Rectal smooth muscle tissue (tissue), 1 donor: ENCODE measurements around the gene GGTLC2.

ENCODE experiments used
- H3K27ac ChIP-seq: one replicate; pipeline ENCODE4 v1.7.0; 2013; ENCODE audit warnings: low read depth, low read length, inconsistent platforms
- H3K27me3 ChIP-seq: one replicate; pipeline ENCODE4 v1.7.0; 2013; ENCODE audit warnings: low read length; ENCODE audit not compliant: control insufficient read depth, insufficient read depth
- H3K36me3 ChIP-seq: one replicate; pipeline ENCODE4 v1.7.0; 2013; ENCODE audit warnings: low read length; ENCODE audit not compliant: control insufficient read depth, insufficient read depth
- H3K4me1 ChIP-seq: one replicate; pipeline ENCODE4 v1.7.0; 2013; ENCODE audit warnings: low read length; ENCODE audit not compliant: control insufficient read depth, insufficient read depth
- H3K4me3 ChIP-seq: one replicate; pipeline ENCODE4 v1.7.0; 2013; ENCODE audit warnings: low read length
- H3K9ac ChIP-seq: one replicate; pipeline ENCODE4 v1.7.0; 2013; ENCODE audit warnings: low read length

GGTLC2 gene

DNA sequence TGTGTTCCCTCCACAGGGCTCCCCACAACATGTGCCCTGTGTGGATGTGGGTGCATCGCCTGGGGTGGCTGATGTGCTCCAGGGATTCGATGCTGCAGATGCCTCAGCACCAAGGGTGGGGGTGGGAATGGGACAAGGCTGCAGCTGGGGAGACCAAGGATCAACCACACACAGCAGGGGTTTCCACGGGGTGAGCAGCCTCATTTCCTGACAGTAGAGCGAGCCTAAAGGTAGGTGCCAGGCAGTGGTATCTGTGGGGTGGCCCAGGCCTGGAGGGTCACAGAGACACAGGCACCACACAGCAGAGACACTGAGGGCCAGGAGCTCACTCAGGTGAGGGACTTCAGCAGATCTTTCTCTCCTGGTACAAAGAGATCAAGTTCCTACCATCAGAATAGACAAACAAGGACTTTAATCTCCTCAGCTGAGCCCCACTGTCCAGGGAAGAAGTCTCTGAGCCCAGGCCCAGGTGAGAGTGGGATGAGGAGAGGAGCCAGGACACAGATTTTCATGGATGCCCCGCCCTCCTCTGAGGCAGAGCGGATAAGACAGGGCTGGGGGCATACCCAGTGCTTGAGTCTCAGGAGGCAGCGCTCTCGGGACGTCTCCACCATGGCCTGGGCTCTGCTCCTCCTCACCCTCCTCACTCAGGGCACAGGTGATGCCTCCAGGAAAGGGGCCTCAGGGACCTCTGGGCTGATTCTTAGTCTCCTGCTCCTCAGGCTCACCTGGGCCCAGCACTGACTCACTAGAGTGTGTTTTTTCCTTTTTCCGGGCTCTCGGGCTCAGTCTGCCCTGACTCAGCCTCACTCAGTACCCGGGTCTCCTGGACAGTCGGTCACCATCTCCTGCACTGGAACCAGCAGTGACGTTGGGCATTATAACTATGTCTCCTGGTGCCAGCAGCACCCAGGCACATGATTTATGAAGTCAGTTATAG is 19.7 kb downstream of the GGTLC2 start:
- H3K27me3 ChIP-seq: no peaks in the 10 kb centered on the region
- no peaks in the 10 kb centered on the region for H3K36me3 ChIP-seq
- H3K27ac ChIP-seq: no peak overlapping the region
- H3K4me1 ChIP-seq: no peaks in the 10 kb centered on the region
- no peak overlapping the region for H3K4me3 ChIP-seq
- H3K9ac ChIP-seq: no peak overlapping the region

DNA sequence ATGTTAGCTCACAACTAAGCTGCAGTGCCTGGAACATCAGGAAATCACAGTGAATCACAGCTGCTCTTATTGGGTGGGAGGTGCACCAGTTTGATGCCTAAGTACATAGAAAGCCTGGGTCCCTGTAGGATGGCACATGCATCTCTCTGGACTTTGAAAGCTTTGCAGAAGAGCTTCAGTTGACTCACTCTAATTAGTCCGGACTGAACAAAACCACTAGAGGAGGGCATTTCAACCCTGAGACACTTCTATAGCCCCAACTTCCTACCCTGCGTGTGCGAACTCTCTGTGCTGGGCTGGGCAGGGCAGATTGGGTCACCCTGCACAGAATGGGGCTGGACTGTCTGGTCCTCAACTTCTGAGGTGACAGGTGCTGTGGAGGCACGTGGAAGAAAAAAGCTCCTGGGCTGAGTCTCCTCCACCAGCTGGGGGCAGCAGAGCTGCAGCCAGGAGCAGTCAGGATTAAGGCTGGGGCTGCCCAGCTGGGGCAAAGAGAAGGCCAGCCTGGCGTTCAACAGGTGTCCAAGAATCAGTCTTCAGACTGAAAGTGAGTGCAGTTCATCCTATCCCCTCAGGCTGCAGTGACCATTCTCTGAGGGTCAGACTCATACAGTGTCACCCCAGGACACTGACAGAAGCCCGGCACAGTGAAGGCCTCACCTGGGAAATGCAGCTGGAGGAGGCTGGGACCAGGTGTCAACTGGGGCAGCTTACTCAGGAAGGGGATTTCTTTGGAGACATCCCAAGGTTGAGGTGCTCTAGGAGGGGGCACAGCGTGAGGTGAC is 22.1 kb downstream of the GGTLC2 start:
- H3K27me3 ChIP-seq: no peaks in the 10 kb centered on the region
- no peaks in the 10 kb centered on the region for H3K4me1 ChIP-seq
- H3K9ac ChIP-seq: no peak overlapping the region
- no peak overlapping the region for H3K27ac ChIP-seq
- no peaks in the 10 kb centered on the region for H3K36me3 ChIP-seq
- H3K4me3 ChIP-seq: no peak overlapping the region

DNA sequence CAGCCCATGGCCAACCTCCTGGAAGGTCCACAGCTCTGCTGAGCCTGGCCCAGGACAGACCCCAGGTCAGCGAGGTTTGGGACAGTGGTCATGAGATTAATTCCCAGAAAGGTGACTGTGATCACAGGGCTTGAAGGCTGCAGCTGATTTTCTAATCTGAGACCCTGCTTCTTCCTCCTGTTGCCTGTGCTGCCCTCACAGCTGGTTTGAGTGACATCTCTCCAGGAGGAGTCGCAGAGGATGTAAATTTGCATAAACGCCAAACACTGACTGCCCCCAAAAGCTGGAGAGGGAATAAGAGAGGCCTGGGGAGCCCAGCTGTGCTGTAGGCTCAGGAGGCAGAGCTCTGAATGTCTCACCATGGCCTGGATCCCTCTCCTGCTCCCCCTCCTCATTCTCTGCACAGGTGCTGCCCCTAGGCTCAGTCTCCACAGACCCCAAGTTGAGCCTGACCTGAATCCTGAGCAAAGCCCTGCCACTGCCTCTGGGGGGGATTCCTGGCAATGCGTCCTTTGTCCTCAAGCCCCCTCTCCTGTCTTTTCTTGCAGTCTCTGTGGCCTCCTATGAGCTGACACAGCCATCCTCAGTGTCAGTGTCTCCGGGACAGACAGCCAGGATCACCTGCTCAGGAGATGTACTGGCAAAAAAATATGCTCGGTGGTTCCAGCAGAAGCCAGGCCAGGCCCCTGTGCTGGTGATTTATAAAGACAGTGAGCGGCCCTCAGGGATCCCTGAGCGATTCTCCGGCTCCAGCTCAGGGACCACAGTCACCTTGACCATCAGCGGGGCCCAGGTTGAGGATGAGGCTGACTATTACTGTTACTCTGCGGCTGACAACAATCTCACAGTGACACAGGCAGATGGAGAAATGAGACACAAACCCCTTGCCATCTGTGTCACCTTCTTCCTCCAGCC is 23.8 kb downstream of the GGTLC2 start:
- Histone ChIP-seq H3K36me3 (no peaks in the 10 kb centered on the region), H3K4me3 (no peak overlapping the region), H3K4me1 (no peaks in the 10 kb centered on the region), H3K27ac (no peak overlapping the region), H3K9ac (no peak overlapping the region), H3K27me3 (no peaks in the 10 kb centered on the region)

GRCh38 chr22:22669093-22669492 is 24.7 kb downstream of the GGTLC2 start:
- H3K4me1 ChIP-seq: no peaks in the 10 kb centered on the region
- H3K27me3 ChIP-seq: no peaks in the 10 kb centered on the region
- no peak overlapping the region for H3K27ac ChIP-seq
- no peak overlapping the region for H3K4me3 ChIP-seq
- H3K36me3 ChIP-seq: no peaks in the 10 kb centered on the region
- no peak overlapping the region for H3K9ac ChIP-seq

- Histone ChIP-seq H3K36me3 (no peaks in the 10 kb centered on the region), H3K27me3 (no peaks in the 10 kb centered on the region), H3K27ac (no peak overlapping the region), H3K4me1 (no peaks in the 10 kb centered on the region), H3K4me3 (no peak overlapping the region), H3K9ac (no peak overlapping the region)
These were observed 25.8 kb downstream of the GGTLC2 start for GRCh38 chr22:22670076-22670795.

DNA sequence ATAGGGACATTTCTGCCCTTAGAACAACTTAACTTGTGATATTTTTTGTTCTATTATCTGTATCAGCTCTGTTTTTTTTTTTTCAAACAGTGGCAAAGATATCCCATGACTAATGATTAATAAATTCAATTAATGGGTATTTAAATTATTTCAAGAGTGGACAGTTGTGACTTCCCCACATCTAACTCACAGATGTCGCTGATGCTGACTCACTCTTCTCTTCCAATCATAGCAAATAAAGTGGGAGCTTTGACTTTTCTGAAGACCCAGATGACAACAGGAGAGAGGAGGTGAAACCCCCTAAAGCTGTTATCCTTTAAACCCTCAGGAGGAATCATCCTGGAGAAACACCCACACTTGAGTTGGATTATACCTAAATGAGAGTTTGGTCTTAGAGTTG is 27.1 kb downstream of the GGTLC2 start:
- Histone ChIP-seq H3K4me1 (no peaks in the 10 kb centered on the region), H3K4me3 (no peak overlapping the region), H3K27ac (no peak overlapping the region), H3K9ac (no peak overlapping the region), H3K27me3 (no peaks in the 10 kb centered on the region), H3K36me3 (no peaks in the 10 kb centered on the region)

GRCh38 chr22:22673099-22673498 is 28.7 kb downstream of the GGTLC2 start:
- Histone ChIP-seq H3K27me3 (no peaks in the 10 kb centered on the region), H3K4me1 (no peaks in the 10 kb centered on the region), H3K9ac (no peak overlapping the region), H3K4me3 (no peak overlapping the region), H3K27ac (no peak overlapping the region), H3K36me3 (no peaks in the 10 kb centered on the region)

DNA sequence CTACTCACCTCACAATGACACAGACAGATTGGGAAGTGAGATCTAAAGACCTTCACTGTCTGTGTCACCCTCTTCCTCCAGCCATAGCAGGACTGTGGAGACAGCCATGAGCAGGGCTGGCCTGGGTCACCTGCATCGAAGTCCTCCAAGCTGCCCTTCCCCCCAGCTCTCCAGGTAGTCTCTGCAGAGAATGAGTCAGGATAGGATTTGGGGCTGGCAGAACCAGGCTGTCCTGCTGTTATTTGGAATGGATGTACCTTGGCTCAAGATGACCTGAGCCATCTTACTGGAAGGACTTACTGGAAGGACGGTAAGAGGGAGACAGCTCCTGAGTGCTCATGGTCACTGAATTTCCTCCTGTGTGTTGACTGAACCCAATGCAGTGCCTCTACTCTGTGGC is 29.2 kb downstream of the GGTLC2 start:
- Histone ChIP-seq H3K4me1 (no peaks in the 10 kb centered on the region), H3K36me3 (no peaks in the 10 kb centered on the region)

GRCh38 chr22:22674467-22674866 is 30.1 kb downstream of the GGTLC2 start:
- Histone ChIP-seq H3K27ac (no peak overlapping the region), H3K4me1 (no peaks in the 10 kb centered on the region), H3K36me3 (no peaks in the 10 kb centered on the region), H3K4me3 (no peak overlapping the region), H3K9ac (no peak overlapping the region), H3K27me3 (no peaks in the 10 kb centered on the region)

More for the DNA sequence above, 29.2 kb downstream of the GGTLC2 start:
- no peak overlapping the region for H3K9ac ChIP-seq
- no peak overlapping the region for H3K4me3 ChIP-seq
- no peaks in the 10 kb centered on the region for H3K27me3 ChIP-seq
- H3K27ac ChIP-seq: no peak overlapping the region

- H3K4me3 ChIP-seq: no peak overlapping the region
- H3K27ac ChIP-seq: no peak overlapping the region
- H3K4me1 ChIP-seq: peaks cover 4% of the 10 kb centered on the region
- no peaks in the 10 kb centered on the region for H3K36me3 ChIP-seq
- no peaks in the 10 kb centered on the region for H3K27me3 ChIP-seq
- no peak overlapping the region for H3K9ac ChIP-seq
These were observed 34.6 kb downstream of the GGTLC2 start for GRCh38 chr22:22678970-22679369.

DNA sequence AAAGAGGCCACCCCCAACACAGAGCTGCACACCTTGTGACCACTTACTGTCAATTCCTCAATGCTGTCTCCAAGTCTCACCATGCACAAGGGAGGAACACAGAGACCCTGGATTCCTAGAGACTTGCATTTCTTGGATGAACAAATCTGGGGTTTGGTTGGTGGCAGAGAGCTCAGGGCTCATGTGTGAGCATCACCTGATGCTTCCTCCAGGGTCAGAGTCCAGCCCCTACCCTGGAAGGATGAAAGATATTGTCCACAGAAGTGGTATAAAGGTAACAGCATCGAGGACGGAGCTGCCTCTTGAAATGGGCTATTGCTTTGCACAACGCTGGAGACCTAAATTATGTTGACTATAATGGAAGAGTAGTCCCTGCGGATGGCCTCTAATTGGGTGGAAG is 36.0 kb downstream of the GGTLC2 start:
- H3K27ac ChIP-seq: no peak overlapping the region
- no peak overlapping the region for H3K9ac ChIP-seq
- H3K4me3 ChIP-seq: no peak overlapping the region
- H3K27me3 ChIP-seq: no peaks in the 10 kb centered on the region
- peaks cover 7% of the 10 kb centered on the region for H3K4me1 ChIP-seq
- H3K36me3 ChIP-seq: no peaks in the 10 kb centered on the region
